Activated T-helper 9 cell treated with anti-CD3 and anti-CD28 coated beads, Interleukin-2, amount 50 U/mL, for 16 hours (primary cell): ENCODE measurements around the gene SKP2.
"Not testable (repeated sequence)": the region's sequence is repeated elsewhere in the genome, so short reads cannot be mapped to it uniquely, and the experiment has no call there.

Experiments
- DNase-seq: peaks from one replicate; pipeline ENCODE4 v3.0.0-alpha.2; 2020; ENCODE audit warnings: low read depth

The SKP2 gene

GRCh38 chr5:36151434-36152323, at the start of gene SKP2, which contains the start of gene LMBRD2:
Gene SKP2 (plus strand): TSS chr5:36152111. CDS start chr5:36152263, 152 bp downstream.
Gene LMBRD2 (minus strand): TSS chr5:36151887. CDS start chr5:36143349, 8,538 bp downstream.
- DNase-seq: peak; percentile 96

GRCh38 chr5:36105819-36106218, 46.1 kb upstream of the SKP2 start:
- DNase-seq: no peak

- DNase-seq: no peak
These were observed 43.0 kb upstream of the SKP2 start for GRCh38 chr5:36108758-36109460.

- DNase-seq: no peak
These were observed 40.7 kb upstream of the SKP2 start for GRCh38 chr5:36111238-36111637.

- DNase-seq: no peak
These were observed 26.0 kb upstream of the SKP2 start for GRCh38 chr5:36125868-36126267.

GRCh38 chr5:36128795-36129194, 23.1 kb upstream of the SKP2 start:
- DNase-seq: no peak

GRCh38 chr5:36129666-36130065, 22.2 kb upstream of the SKP2 start:
- DNase-seq: not testable (repeated sequence)

- DNase-seq: not testable (repeated sequence)
These were observed 18.9 kb upstream of the SKP2 start for GRCh38 chr5:36133009-36133408.

- DNase-seq: no peak
These were observed 15.9 kb upstream of the SKP2 start for GRCh38 chr5:36135988-36136387.

- DNase-seq: no peak
These were observed 15.3 kb upstream of the SKP2 start for GRCh38 chr5:36136581-36136980.

GRCh38 chr5:36138900-36139683, 12.8 kb upstream of the SKP2 start:
- DNase-seq: no peak

- no peak for DNase-seq
These were observed 6.6 kb upstream of the SKP2 start for GRCh38 chr5:36145311-36145710.

GRCh38 chr5:36146390-36146789, 5.5 kb upstream of the SKP2 start:
- DNase-seq: no peak

GRCh38 chr5:36147681-36148080, 4.2 kb upstream of the SKP2 start:
- DNase-seq: no peak

- DNase-seq: peak; percentile 10
These were observed 1.1 kb upstream of the SKP2 start for GRCh38 chr5:36150676-36151433.

- no peak for DNase-seq
These were observed 700 bp downstream of the SKP2 start for GRCh38 chr5:36152324-36153297.

- no peak for DNase-seq
These were observed 1.4 kb downstream of the SKP2 start for GRCh38 chr5:36153298-36153677.

GRCh38 chr5:36153726-36154125, 1.8 kb downstream of the SKP2 start:
- no peak for DNase-seq

- DNase-seq: no peak
These were observed 3.4 kb downstream of the SKP2 start for GRCh38 chr5:36155291-36155690.

GRCh38 chr5:36156121-36156601, 4.2 kb downstream of the SKP2 start:
- DNase-seq: no peak
